ENCODE data around the gene MERTK.
A peak's percentile ranks its signal among the peaks of the same experiment; 100 is the strongest.
"Not testable (repeated sequence)": the region's sequence is repeated elsewhere in the genome, so short reads cannot be mapped to it uniquely, and the experiment has no call there.

MERTK gene

GRCh38 chr2:111897924-111898702 is at the start of gene MERTK:
MERTK (plus strand) TSS chr2:111898607; CDS start chr2:111898736, 129 bp downstream.
- Mint-ChIP-seq H3K27me3 (peaks cover 14% of the 10 kb centered on the region), H3K27ac (no peak within 1 kb of the TSS)

GRCh38 chr2:111850646-111851045 is 47.8 kb upstream of the MERTK start:
- peaks cover 17% of the 10 kb centered on the region for H3K36me3 Mint-ChIP-seq
- H3K27me3 Mint-ChIP-seq; H3K27ac Mint-ChIP-seq; H3K4me3 Mint-ChIP-seq; DNase-seq (ENCODE audit: low spot score in 2 of 2); H3K4me1 Mint-ChIP-seq; ATAC-seq (ENCODE audit: low read depth); H3K9me3 Mint-ChIP-seq: not testable (repeated sequence)

More at GRCh38 chr2:111897924-111898702, at the start of gene MERTK:
- Mint-ChIP-seq H3K36me3 (no peaks in the 10 kb centered on the region), H3K4me1 (peaks cover 10% of the 10 kb centered on the region), H3K9me3 (no peaks in the 10 kb centered on the region), H3K4me3 (peak within 1 kb of the TSS; percentile 70)
- ATAC-seq (ENCODE audit: low read depth) (peak; percentile 84), DNase-seq (ENCODE audit: low spot score in 2 of 2) (peak; percentile 33 to 56)

- not testable (repeated sequence) for H3K4me3 Mint-ChIP-seq; H3K9me3 Mint-ChIP-seq; DNase-seq (ENCODE audit: low spot score in 2 of 2); H3K27me3 Mint-ChIP-seq; H3K27ac Mint-ChIP-seq; H3K4me1 Mint-ChIP-seq; ATAC-seq (ENCODE audit: low read depth)
- peaks cover 17% of the 10 kb centered on the region for H3K36me3 Mint-ChIP-seq
Observed at GRCh38 chr2:111852544-111852943, 45.9 kb upstream of the MERTK start.

- H3K4me3 Mint-ChIP-seq; H3K9me3 Mint-ChIP-seq; H3K4me1 Mint-ChIP-seq; H3K27me3 Mint-ChIP-seq; DNase-seq (ENCODE audit: low spot score in 2 of 2); H3K27ac Mint-ChIP-seq; ATAC-seq (ENCODE audit: low read depth): not testable (repeated sequence)
- peaks cover 24% of the 10 kb centered on the region for H3K36me3 Mint-ChIP-seq
Observed at GRCh38 chr2:111860005-111860404, 38.4 kb upstream of the MERTK start.

- not testable (repeated sequence) for H3K27me3 Mint-ChIP-seq; ATAC-seq (ENCODE audit: low read depth); H3K27ac Mint-ChIP-seq; H3K9me3 Mint-ChIP-seq; DNase-seq (ENCODE audit: low spot score in 2 of 2); H3K4me3 Mint-ChIP-seq; H3K4me1 Mint-ChIP-seq
- peaks cover 17% of the 10 kb centered on the region for H3K36me3 Mint-ChIP-seq
Observed at GRCh38 chr2:111865124-111865523, 33.3 kb upstream of the MERTK start.

GRCh38 chr2:111872806-111873205 is 25.6 kb upstream of the MERTK start:
- H3K27ac Mint-ChIP-seq; H3K27me3 Mint-ChIP-seq; DNase-seq (ENCODE audit: low spot score in 2 of 2); ATAC-seq (ENCODE audit: low read depth); H3K4me1 Mint-ChIP-seq; H3K9me3 Mint-ChIP-seq; H3K4me3 Mint-ChIP-seq: not testable (repeated sequence)
- H3K36me3 Mint-ChIP-seq: peaks cover 21% of the 10 kb centered on the region

GRCh38 chr2:111883661-111884591 is 14.5 kb upstream of the MERTK start, which contains the start of gene ANAPC1:
ANAPC1 (minus strand) TSS chr2:111884193; CDS start chr2:111880825, 3,368 bp downstream.
- H3K27ac Mint-ChIP-seq: peak within 1 kb of the TSS; percentile 90
- no peaks in the 10 kb centered on the region for H3K9me3 Mint-ChIP-seq
- H3K36me3 Mint-ChIP-seq: peaks cover 4% of the 10 kb centered on the region
- H3K4me1 Mint-ChIP-seq: peaks cover 3% of the 10 kb centered on the region
- peak; percentile 70 to 77 for DNase-seq (ENCODE audit: low spot score in 2 of 2)
- no peaks in the 10 kb centered on the region for H3K27me3 Mint-ChIP-seq
- H3K4me3 Mint-ChIP-seq: peak within 1 kb of the TSS; percentile 98
- ATAC-seq (ENCODE audit: low read depth): peak; percentile 93

GRCh38 chr2:111884592-111884964 is 13.8 kb upstream of the MERTK start:
- H3K9me3 Mint-ChIP-seq: no peaks in the 10 kb centered on the region
- DNase-seq (ENCODE audit: low spot score in 2 of 2) (no peak), ATAC-seq (ENCODE audit: low read depth) (no peak)

GRCh38 chr2:111896024-111896423 is 2.4 kb upstream of the MERTK start:
- no peak for ATAC-seq (ENCODE audit: low read depth)
- Mint-ChIP-seq H3K27ac (no peak overlapping the region), H3K36me3 (no peaks in the 10 kb centered on the region), H3K4me3 (no peak overlapping the region), H3K4me1 (peaks cover 10% of the 10 kb centered on the region), H3K27me3 (peaks cover 13% of the 10 kb centered on the region), H3K9me3 (no peaks in the 10 kb centered on the region)
- no peak for DNase-seq (ENCODE audit: low spot score in 2 of 2)

More at GRCh38 chr2:111884592-111884964, 13.8 kb upstream of the MERTK start:
- Mint-ChIP-seq H3K4me3 (peak overlapping the region; percentile 98), H3K36me3 (peaks cover 4% of the 10 kb centered on the region), H3K27ac (peak overlapping the region; percentile 90), H3K4me1 (peaks cover 3% of the 10 kb centered on the region), H3K27me3 (no peaks in the 10 kb centered on the region)

- no peaks in the 10 kb centered on the region for H3K9me3 Mint-ChIP-seq
- H3K27ac Mint-ChIP-seq: no peak overlapping the region
- H3K4me1 Mint-ChIP-seq: peaks cover 10% of the 10 kb centered on the region
- DNase-seq (ENCODE audit: low spot score in 2 of 2) (no peak), ATAC-seq (ENCODE audit: low read depth) (no peak)
- H3K36me3 Mint-ChIP-seq: no peaks in the 10 kb centered on the region
- no peak overlapping the region for H3K4me3 Mint-ChIP-seq
- peaks cover 13% of the 10 kb centered on the region for H3K27me3 Mint-ChIP-seq
Observed at GRCh38 chr2:111896576-111896975, 1.8 kb upstream of the MERTK start.

- H3K27me3 Mint-ChIP-seq: peaks cover 13% of the 10 kb centered on the region
- no peak for DNase-seq (ENCODE audit: low spot score in 2 of 2)
- H3K27ac Mint-ChIP-seq: no peak overlapping the region
- no peaks in the 10 kb centered on the region for H3K9me3 Mint-ChIP-seq
- H3K4me1 Mint-ChIP-seq: peaks cover 10% of the 10 kb centered on the region
- ATAC-seq (ENCODE audit: low read depth): peak; percentile 44
- peak overlapping the region; percentile 59 for H3K4me3 Mint-ChIP-seq
- no peaks in the 10 kb centered on the region for H3K36me3 Mint-ChIP-seq
Observed at GRCh38 chr2:111897630-111897923, 830 bp upstream of the MERTK start.

- peak; percentile 18 to 39 for DNase-seq (ENCODE audit: low spot score in 2 of 2)
- peak; percentile 22 for ATAC-seq (ENCODE audit: low read depth)
- peaks cover 14% of the 10 kb centered on the region for H3K27me3 Mint-ChIP-seq
Observed at GRCh38 chr2:111898703-111899514, 502 bp downstream of the MERTK start.

GRCh38 chr2:111900859-111901258 is 2.5 kb downstream of the MERTK start:
- H3K27me3 Mint-ChIP-seq: peaks cover 10% of the 10 kb centered on the region
- peaks cover 13% of the 10 kb centered on the region for H3K4me1 Mint-ChIP-seq
- H3K27ac Mint-ChIP-seq: no peak overlapping the region
- H3K4me3 Mint-ChIP-seq: no peak overlapping the region
- ATAC-seq (ENCODE audit: low read depth): no peak
- H3K36me3 Mint-ChIP-seq: no peaks in the 10 kb centered on the region
- DNase-seq (ENCODE audit: low spot score in 2 of 2): no peak
- H3K9me3 Mint-ChIP-seq: no peaks in the 10 kb centered on the region

More at GRCh38 chr2:111898703-111899514, 502 bp downstream of the MERTK start:
- H3K4me3 Mint-ChIP-seq: peak overlapping the region; percentile 70
- no peak overlapping the region for H3K27ac Mint-ChIP-seq
- no peaks in the 10 kb centered on the region for H3K36me3 Mint-ChIP-seq
- no peaks in the 10 kb centered on the region for H3K9me3 Mint-ChIP-seq
- H3K4me1 Mint-ChIP-seq: peaks cover 10% of the 10 kb centered on the region

Data from memory B cell (primary cell).